Measurements from ENCODE around the gene CYP2C18. TPM values are rescaled to one million over a fixed set of nuclear protein-coding genes. Genes with fewer than 3 reads are reported as not detected.

Gene CYP2C18
- polyA plus RNA-seq, 1 donor (not counting 4 experiments of a cell fraction or from before 2014, with no cell fraction given) = 0.28 TPM

- TF ChIP-seq, protein P1, sequence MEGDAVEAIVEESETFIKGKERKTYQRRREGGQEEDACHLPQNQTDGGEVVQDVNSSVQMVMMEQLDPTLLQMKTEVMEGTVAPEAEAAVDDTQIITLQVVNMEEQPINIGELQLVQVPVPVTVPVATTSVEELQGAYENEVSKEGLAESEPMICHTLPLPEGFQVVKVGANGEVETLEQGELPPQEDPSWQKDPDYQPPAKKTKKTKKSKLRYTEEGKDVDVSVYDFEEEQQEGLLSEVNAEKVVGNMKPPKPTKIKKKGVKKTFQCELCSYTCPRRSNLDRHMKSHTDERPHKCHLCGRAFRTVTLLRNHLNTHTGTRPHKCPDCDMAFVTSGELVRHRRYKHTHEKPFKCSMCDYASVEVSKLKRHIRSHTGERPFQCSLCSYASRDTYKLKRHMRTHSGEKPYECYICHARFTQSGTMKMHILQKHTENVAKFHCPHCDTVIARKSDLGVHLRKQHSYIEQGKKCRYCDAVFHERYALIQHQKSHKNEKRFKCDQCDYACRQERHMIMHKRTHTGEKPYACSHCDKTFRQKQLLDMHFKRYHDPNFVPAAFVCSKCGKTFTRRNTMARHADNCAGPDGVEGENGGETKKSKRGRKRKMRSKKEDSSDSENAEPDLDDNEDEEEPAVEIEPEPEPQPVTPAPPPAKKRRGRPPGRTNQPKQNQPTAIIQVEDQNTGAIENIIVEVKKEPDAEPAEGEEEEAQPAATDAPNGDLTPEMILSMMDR (optimal IDR thresholded peaks at IDR 0.05 in 1 of 3, IDR thresholded peaks at IDR 0.05 in 1 of 3, conservative IDR thresholded peaks at IDR 0.05 in 1 of 3; ENCODE audit: extremely low read depth in 1 of 3, insufficient read depth in 2 of 3, low read length in 3 of 3) = no peak
- TF ChIP-seq EZH2 (IDR thresholded peaks at IDR 0.05; ENCODE audit: low read length) = no peak
These were observed 97.3 kb downstream of the CYP2C18 start for GRCh38 chr10:94780844-94781243.

GRCh38 chr10:94784256-94784655, 100.7 kb downstream of the CYP2C18 start:
- Histone ChIP-seq H3K4me3 (ENCODE audit: control insufficient read depth in 2 of 3, extremely low read depth in 1 of 3, insufficient read depth in 2 of 3, low read depth in 1 of 3, low read length in 3 of 3) (no peak overlapping the region), H3K27ac (ENCODE audit: control insufficient read depth, insufficient read depth, low read length) (no peak overlapping the region), H4K20me1 (ENCODE audit: control insufficient read depth, extremely low read depth, insufficient read depth, low read length) (no peaks in the 10 kb centered on the region), H3K4me1 (ENCODE audit: control insufficient read depth, extremely low read depth, insufficient read depth, low read length) (no peaks in the 10 kb centered on the region), H3K79me2 (ENCODE audit: control insufficient read depth, insufficient read depth, low read length) (no peaks in the 10 kb centered on the region), H3K9ac (ENCODE audit: control insufficient read depth, extremely low read depth, insufficient read depth, low read length) (no peak overlapping the region), H3K9me1 (ENCODE audit: control insufficient read depth, extremely low read depth, insufficient read depth, low read length) (no peaks in the 10 kb centered on the region), H3K9me3 (ENCODE audit: control insufficient read depth, low read depth, low read length) (no peaks in the 10 kb centered on the region), H2AFZ (ENCODE audit: control insufficient read depth, low read length) (no peak overlapping the region), H3K27me3 (ENCODE audit: control insufficient read depth, extremely low read depth, insufficient read depth, low read length) (no peaks in the 10 kb centered on the region), H3K36me3 (ENCODE audit: control insufficient read depth in 2 of 2, extremely low read depth in 1 of 2, insufficient read depth in 2 of 2, low read length in 2 of 2) (no peaks in the 10 kb centered on the region), H3K4me2 (ENCODE audit: control insufficient read depth, extremely low read depth, insufficient read depth, low read depth, low read length) (no peak overlapping the region)
- FAIRE-seq (no peak), DNase-seq (ENCODE audit: low read depth, low spot score) (no peak)
- dilution Hi-C loops (cut with MboI; ENCODE audit: extremely low pct_ligation_motif_present, low sequenced_read_pairs) = no loop called here
- no peak for TF ChIP-seq EZH2 (IDR thresholded peaks at IDR 0.05; ENCODE audit: low read length)
- TF ChIP-seq, protein P1 (optimal IDR thresholded peaks at IDR 0.05 in 1 of 3, IDR thresholded peaks at IDR 0.05 in 1 of 3, conservative IDR thresholded peaks at IDR 0.05 in 1 of 3; ENCODE audit: extremely low read depth in 1 of 3, insufficient read depth in 2 of 3, low read length in 3 of 3) = no peak

More at GRCh38 chr10:94780844-94781243, 97.3 kb downstream of the CYP2C18 start:
- Histone ChIP-seq H3K4me2 (ENCODE audit: control insufficient read depth, extremely low read depth, insufficient read depth, low read depth, low read length) (no peak overlapping the region), H3K9me1 (ENCODE audit: control insufficient read depth, extremely low read depth, insufficient read depth, low read length) (no peaks in the 10 kb centered on the region), H2AFZ (ENCODE audit: control insufficient read depth, low read length) (no peak overlapping the region), H3K9me3 (ENCODE audit: control insufficient read depth, low read depth, low read length) (no peaks in the 10 kb centered on the region), H3K79me2 (ENCODE audit: control insufficient read depth, insufficient read depth, low read length) (no peaks in the 10 kb centered on the region), H3K4me3 (ENCODE audit: control insufficient read depth in 2 of 3, extremely low read depth in 1 of 3, insufficient read depth in 2 of 3, low read depth in 1 of 3, low read length in 3 of 3) (no peak overlapping the region), H3K36me3 (ENCODE audit: control insufficient read depth in 2 of 2, extremely low read depth in 1 of 2, insufficient read depth in 2 of 2, low read length in 2 of 2) (no peaks in the 10 kb centered on the region), H3K27me3 (ENCODE audit: control insufficient read depth, extremely low read depth, insufficient read depth, low read length) (no peaks in the 10 kb centered on the region), H3K9ac (ENCODE audit: control insufficient read depth, extremely low read depth, insufficient read depth, low read length) (no peak overlapping the region), H3K27ac (ENCODE audit: control insufficient read depth, insufficient read depth, low read length) (no peak overlapping the region), H3K4me1 (ENCODE audit: control insufficient read depth, extremely low read depth, insufficient read depth, low read length) (no peaks in the 10 kb centered on the region), H4K20me1 (ENCODE audit: control insufficient read depth, extremely low read depth, insufficient read depth, low read length) (no peaks in the 10 kb centered on the region)
- DNase-seq (ENCODE audit: low read depth, low spot score) (no peak), FAIRE-seq (no peak)
- dilution Hi-C loops (cut with MboI; ENCODE audit: extremely low pct_ligation_motif_present, low sequenced_read_pairs) = no loop called here
